ES-I3 (cell line): ENCODE results near the gene ZDHHC18.

Experiments used
- H3K36me3 ChIP-seq: 2 replicates; pipeline ENCODE4 v1.6.1; 2013; ENCODE audit warnings: mild to moderate bottlenecking, low read length, control low read depth, moderate library complexity; ENCODE audit not compliant: insufficient read depth
- H3K4me1 ChIP-seq: 2 replicates; pipeline ENCODE4 v1.6.1; 2013; ENCODE audit warnings: mild to moderate bottlenecking, control low read depth, low read length; ENCODE audit not compliant: insufficient read depth
- H3K9ac ChIP-seq: 2 replicates; pipeline ENCODE4 v1.6.1; 2013; ENCODE audit warnings: low read depth, mild to moderate bottlenecking, low read length, moderate library complexity
- H3K9me3 ChIP-seq: 2 replicates; pipeline ENCODE4 v1.6.1; 2013; ENCODE audit warnings: mild to moderate bottlenecking, low read length, moderate library complexity; ENCODE audit not compliant: control insufficient read depth, insufficient read depth

The ZDHHC18 gene

DNA sequence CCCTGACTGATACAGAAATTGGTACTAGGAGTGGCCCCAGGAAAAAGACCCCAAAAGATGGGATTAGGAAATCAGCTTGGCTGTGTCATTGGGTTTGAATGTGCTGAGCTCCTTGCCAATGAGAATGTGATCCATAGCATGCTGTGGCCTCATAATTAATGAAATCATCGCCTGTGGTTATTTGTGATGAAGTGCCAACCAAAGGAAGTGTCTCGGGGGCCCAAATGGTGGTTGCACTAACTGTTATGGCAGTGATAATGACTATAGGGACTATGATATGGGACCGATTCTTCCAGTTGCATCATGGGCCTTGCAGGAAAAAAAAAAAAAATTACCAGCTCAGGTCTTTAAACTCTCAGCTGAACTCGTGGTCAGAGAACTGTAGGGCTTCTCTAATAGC is 15.4 kb upstream of the ZDHHC18 start:
- Histone ChIP-seq H3K36me3 (no peaks in the 10 kb centered on the region), H3K9ac (no peak overlapping the region), H3K9me3 (no peaks in the 10 kb centered on the region), H3K4me1 (no peaks in the 10 kb centered on the region)

DNA sequence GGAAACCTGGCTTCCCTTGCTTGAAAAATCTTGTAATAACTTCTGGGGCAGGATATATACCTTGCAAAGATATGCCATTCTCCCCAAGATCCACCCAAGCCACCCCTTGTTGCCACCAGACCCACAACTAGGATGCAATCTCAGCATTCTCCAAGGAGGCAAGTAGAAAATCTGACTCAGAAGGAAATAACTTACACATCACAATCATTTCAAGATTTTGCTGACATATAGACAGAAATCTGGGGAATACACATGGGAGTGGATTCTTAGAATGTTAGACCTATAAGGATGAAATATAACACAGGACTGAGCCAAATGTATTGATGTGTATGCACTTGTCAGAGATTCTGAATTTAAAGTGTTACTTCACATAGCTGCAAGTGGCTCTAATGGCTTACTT is 14.8 kb upstream of the ZDHHC18 start:
- Histone ChIP-seq H3K4me1 (no peaks in the 10 kb centered on the region), H3K9me3 (no peaks in the 10 kb centered on the region), H3K9ac (no peak overlapping the region), H3K36me3 (no peaks in the 10 kb centered on the region)

DNA sequence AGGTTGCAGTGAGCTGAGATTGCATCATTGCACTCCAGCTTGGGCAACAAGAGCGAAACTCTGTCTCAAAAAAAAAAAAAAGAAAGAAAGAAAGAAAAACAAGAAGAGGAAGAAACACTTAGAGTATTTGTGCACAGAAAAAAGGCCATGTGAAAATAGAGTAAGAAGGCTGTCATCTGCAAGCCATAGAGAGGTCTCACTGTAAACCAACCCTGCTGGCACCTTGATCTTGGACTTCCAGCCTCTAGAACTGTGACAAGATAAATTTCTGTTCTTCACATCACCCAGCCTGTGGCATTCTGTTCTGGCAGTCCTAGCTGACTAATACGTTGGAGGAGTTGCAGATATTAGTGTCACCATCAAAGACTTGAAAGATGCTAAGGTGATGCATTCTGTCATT is 12.1 kb upstream of the ZDHHC18 start:
- H3K9me3 ChIP-seq = no peaks in the 10 kb centered on the region

DNA sequence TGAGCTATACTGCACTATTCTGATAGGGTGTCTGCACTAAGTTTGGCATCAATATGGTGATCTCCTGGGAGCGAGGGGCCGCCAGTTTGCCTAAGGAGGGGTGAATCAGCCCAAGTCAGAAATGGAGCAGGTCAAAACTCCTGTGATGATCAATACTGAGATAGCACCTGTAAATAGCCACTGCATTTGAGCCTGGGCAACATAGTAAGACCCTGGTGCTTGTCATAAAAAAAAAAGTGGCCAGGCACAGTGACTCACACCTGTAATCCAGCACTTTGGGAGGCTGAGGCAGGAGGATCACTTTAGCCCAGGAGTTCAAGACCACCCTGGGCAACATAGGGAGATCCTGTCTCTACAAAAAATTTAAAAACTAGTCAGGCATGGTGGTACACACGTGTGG is 11.6 kb upstream of the ZDHHC18 start:
- Histone ChIP-seq H3K4me1 (no peaks in the 10 kb centered on the region), H3K9me3 (no peaks in the 10 kb centered on the region), H3K36me3 (no peaks in the 10 kb centered on the region), H3K9ac (no peak overlapping the region)

More for the DNA sequence above, 12.1 kb upstream of the ZDHHC18 start:
- Histone ChIP-seq H3K9ac (no peak overlapping the region), H3K4me1 (no peaks in the 10 kb centered on the region), H3K36me3 (no peaks in the 10 kb centered on the region)

DNA sequence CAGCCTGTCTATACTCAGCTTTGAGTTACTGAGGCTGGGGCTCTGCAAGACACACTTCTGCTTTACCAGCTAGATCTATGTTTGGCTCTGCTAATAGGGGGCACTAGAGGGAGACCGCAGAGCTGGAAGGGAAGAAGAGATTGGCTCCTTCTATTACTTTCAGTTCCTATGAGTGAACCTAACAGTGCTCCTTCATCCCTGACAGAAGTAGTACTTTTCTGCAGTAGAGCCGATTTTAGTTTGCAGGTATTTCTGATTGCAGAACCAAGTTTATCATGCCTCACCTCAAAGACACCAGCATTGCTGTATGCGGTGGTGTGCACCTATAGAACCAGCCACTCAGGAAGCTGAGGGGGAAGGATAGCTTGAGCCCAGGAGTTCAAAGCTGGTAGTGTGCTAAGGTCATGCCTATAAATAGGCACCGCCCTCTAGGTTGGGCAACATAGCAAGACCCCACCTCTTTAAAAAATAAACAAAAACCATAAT is 5.7 kb upstream of the ZDHHC18 start:
- Histone ChIP-seq H3K9ac (no peak overlapping the region), H3K9me3 (no peaks in the 10 kb centered on the region; the same call in 1 of the 2 replicates), H3K4me1 (no peaks in the 10 kb centered on the region), H3K36me3 (no peaks in the 10 kb centered on the region)

DNA sequence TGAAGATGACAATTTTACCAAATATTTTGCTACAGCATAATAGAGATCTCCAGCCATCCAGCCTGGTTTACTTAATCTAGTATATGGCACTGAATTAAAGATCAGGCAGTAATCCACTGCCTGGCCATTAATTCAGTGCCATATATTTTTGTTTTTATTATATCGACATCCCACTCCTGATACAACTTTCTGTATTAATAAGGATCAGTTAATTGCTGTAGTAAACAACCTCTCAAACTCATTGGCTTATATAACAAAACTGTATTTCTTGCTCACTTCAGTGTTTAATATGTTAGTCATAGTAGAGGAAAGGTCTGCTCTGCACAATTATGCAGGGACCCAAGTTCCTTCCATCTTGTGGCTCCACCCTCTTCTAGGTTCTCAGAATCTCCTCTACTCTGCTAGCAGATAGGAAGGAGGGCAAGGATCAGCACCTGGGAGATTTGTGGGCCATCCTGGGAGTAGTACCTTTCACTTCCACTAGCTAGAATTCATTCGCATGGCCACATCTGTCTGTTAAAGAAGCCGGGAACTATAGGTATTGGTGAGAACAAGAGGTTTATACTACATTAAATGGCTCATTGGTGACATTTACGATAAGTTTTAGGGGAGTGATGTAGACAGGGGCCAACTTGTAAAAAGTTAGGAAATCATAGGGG is 3.6 kb upstream of the ZDHHC18 start:
- no peak overlapping the region for H3K9ac ChIP-seq
- no peaks in the 10 kb centered on the region; the same call in 1 of the 2 replicates for H3K9me3 ChIP-seq
- no peaks in the 10 kb centered on the region for H3K36me3 ChIP-seq
- no peaks in the 10 kb centered on the region; the same call in 1 of the 2 replicates for H3K4me1 ChIP-seq

DNA sequence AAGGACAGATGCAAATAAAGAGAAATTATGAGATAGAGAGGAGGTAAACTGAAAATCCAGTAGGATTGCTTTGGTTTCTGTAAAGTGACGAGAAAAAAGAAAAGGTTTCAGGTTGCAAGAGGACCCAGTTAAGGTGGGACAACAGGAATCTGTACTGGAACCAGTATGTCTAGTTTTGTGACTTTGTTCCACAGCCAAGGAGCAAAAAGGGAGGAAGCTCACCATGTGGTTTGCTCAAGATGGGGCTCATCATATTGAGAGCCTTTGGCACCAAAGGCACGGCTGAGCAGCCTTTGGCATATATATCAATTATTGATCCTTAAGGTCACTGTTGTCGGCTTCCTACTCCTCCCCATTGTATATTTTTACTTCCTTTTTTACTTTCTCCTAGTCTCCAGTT is 1.8 kb upstream of the ZDHHC18 start:
- Histone ChIP-seq H3K9me3 (no peaks in the 10 kb centered on the region; the same call in 1 of the 2 replicates), H3K9ac (no peak overlapping the region), H3K36me3 (no peaks in the 10 kb centered on the region), H3K4me1 (no peaks in the 10 kb centered on the region; the same call in 1 of the 2 replicates)

DNA sequence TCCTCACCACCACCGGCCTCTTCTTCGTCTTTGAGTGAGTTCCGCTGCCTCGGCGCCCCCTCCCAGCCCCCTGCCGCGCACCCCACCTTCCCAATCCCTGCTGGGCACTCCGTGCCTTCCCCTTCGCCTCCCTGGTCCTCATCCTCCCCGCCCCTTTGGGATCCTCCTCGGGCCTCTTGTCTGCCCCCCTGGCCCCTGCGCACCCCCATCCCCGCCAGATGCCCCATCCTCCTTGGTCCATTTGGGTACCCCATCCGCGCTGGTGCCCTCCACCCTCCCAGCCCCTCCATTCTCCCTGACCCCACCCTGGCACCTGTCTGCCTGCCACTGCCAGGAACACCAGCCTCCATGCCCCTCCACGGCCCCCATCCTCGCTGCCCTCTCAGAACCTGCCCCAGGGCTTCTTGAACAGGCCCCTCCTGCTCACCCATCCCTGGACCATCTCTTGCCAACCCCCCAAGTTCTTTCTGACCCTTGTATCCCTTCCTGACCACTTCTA is 667 bp downstream of the ZDHHC18 start:
- Histone ChIP-seq H3K36me3 (no peaks in the 10 kb centered on the region), H3K4me1 (no peaks in the 10 kb centered on the region; the same call in 1 of the 2 replicates), H3K9ac (peak overlapping the region; percentile 44), H3K9me3 (no peaks in the 10 kb centered on the region; the same call in 1 of the 2 replicates)

DNA sequence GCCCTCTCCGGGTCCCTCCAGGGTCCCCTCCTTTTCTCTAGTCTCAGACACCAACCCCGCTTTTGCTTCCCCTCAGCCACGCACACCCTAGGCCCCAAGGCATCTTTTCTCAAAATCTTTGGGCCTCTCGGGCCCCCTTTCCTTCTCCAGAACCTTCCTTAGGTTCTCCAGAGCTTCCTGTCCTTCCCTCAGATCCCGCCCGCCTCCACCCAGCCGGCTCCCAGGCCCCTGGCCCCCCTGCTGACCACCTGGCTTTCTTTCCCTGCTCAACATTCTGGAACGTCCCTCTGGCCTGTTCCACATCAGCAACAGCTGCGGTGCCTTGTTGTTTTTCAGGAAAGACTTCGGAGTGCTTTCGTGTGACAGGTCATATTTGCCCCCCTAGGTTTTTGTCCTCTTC is 1.2 kb downstream of the ZDHHC18 start:
- Histone ChIP-seq H3K4me1 (no peaks in the 10 kb centered on the region; the same call in 1 of the 2 replicates), H3K9ac (peak overlapping the region; percentile 44; the same call in 1 of the 2 replicates), H3K9me3 (no peaks in the 10 kb centered on the region; the same call in 1 of the 2 replicates), H3K36me3 (no peaks in the 10 kb centered on the region)

DNA sequence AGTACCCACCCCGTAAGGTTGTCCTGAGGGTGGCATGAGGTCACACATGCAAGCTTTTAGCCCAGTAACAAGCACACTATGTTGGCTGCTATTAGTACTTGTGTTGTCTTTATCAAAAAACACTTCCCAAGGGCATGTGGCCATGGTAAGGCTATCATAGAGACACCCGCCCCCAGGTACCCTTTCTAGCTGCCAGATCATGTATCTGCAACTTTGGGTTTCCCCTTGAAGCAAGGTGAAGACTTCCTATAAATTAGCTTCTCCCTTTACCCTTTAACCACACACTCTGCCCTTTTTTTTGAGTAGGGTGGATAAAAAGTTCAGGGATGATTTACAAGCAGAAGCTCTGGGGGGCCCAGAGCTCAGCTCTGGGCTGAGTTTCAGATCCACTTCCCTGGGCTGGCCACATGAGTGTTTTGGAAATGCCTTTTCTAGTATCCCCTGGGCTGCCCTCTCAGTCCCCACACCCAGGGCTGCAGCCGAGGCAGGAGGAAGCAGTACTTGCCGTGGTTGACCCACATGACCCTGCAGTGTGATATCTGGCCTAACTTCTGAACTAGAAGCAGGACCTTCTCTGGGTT is 2.0 kb downstream of the ZDHHC18 start:
- no peak overlapping the region for H3K9ac ChIP-seq
- H3K36me3 ChIP-seq = 0 out of 2 replicates have a peak, but pooled peaks cover 3% of the 10 kb centered on the region
- no peaks in the 10 kb centered on the region; the same call in 1 of the 2 replicates for H3K4me1 ChIP-seq
- no peaks in the 10 kb centered on the region for H3K9me3 ChIP-seq

DNA sequence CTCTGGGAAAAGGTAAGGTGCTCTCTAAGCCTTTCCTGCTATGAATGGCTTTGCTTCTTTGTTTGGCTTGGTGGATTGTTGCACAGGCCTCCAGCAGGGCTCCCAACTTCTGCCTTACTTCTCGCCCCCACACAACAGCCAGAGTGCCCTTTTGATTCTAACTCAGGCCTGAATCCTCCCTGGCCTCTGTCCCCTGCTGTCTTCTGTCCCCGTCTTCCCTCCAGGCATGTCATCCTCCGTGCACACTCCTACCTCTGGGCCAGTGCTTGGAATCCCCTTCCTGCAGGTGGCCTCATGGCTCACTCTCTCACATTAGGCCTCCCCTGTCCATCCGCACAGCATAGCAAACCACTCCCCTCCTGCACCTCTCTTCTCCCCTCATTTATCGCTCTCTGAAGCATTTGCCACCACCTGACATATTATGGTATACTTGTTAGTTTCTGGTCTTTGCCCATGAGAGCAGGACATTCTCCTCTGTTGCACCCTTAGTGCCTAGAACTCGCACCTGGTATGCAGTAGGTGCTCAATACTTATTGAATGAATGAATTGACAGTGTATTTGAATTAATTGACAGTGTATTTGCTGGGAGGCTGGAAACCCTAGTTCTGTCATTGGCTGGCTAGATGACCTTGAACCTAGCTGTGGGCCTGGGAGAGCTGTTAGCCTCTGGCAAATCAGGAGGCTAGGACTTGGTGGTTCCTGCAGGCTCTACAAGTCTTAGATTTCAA is 2.9 kb downstream of the ZDHHC18 start:
- H3K4me1 ChIP-seq = no peaks in the 10 kb centered on the region; the same call in 1 of the 2 replicates
- no peak overlapping the region for H3K9ac ChIP-seq
- H3K9me3 ChIP-seq = no peaks in the 10 kb centered on the region

DNA sequence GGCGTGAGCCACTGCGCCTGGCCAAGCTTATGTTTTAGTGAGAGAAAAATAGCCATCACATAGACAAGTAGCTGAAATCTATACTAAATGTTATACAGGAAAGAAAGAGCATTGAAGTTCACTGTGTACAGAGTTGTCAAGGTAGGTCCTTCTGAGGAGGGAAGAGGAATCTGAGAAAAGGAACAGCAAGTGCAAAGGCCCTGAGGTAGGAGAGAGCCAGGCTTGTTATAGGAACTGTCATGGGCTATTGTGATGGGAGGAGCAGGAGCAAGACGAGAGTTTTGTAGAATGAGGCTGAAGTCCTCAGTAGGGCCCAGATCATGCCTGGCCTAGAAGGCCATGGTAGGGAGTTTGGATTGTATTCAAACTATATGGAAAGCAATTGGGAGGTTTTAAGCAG is 4.6 kb downstream of the ZDHHC18 start:
- no peak overlapping the region for H3K9ac ChIP-seq
- no peaks in the 10 kb centered on the region; the same call in 1 of the 2 replicates for H3K4me1 ChIP-seq
- H3K9me3 ChIP-seq = no peaks in the 10 kb centered on the region
- H3K36me3 ChIP-seq = 0 out of 2 replicates have a peak, but pooled peaks cover 3% of the 10 kb centered on the region

More for the DNA sequence above, 2.9 kb downstream of the ZDHHC18 start:
- 0 out of 2 replicates have a peak, but pooled peaks cover 3% of the 10 kb centered on the region for H3K36me3 ChIP-seq

DNA sequence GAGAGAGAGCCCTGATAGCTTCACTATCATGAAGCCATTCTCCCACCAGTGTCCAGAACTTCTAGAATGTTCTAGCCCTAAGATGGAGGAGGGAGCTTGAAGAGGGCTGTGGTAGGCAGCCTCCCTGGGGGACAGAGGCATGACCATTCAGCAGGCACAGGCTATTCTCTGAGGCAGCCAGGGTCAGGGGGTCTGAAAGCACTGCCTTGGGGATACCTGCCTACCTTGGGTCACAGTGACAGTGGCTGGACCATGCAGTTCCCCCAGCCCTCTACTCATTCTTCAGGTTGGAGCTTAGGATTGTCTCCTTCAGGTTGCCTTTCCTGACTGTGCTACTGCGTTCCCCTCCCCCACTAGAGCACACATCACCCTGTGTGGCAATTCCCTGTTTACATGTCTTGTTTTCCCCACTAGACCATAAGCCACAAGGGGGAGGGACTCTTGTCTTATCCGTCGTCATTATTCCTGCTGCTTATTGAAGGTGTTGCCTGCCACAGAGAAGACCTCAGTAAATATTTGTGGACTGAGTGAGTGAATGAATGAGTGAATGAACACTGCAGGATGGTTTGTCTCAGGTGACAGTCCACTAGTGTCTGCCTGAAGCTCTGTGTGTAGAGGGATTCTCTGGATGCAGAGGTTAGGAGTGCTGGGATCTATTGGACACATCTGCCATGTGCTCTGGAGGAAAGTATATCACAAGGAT is 5.2 kb downstream of the ZDHHC18 start:
- Histone ChIP-seq H3K36me3 (0 out of 2 replicates have a peak, but pooled peaks cover 3% of the 10 kb centered on the region), H3K9me3 (no peaks in the 10 kb centered on the region), H3K9ac (no peak overlapping the region), H3K4me1 (no peaks in the 10 kb centered on the region; the same call in 1 of the 2 replicates)
